Esophagus squamous epithelium (tissue), 4 donors: ENCODE results near the gene IL18R1.

Source experiments
- POLR2A ChIP-seq, 4 donors: fragments of 450-650 bp; IDR thresholded peaks; one replicate each; pipeline ENCODE4 v1.6.1; 2017; ENCODE audit warnings: antibody characterized with exemption in 4 of 4, mild to moderate bottlenecking in 4 of 4, moderate library complexity in 3 of 4
- TF ChIP-seq, protein P1 (sequence below), 6 experiments: fragments of 450-650 bp in 4 of 6; fragments of 200-600 bp in 2 of 6; sonication (generic) in 2 of 6; IDR thresholded peaks; one replicate each; pipeline ENCODE4 v1.5.1; 2016 to 2019; ENCODE audit warnings: antibody characterized with exemption in 6 of 6, mild to moderate bottlenecking in 4 of 6, moderate library complexity in 4 of 6

DNA sequence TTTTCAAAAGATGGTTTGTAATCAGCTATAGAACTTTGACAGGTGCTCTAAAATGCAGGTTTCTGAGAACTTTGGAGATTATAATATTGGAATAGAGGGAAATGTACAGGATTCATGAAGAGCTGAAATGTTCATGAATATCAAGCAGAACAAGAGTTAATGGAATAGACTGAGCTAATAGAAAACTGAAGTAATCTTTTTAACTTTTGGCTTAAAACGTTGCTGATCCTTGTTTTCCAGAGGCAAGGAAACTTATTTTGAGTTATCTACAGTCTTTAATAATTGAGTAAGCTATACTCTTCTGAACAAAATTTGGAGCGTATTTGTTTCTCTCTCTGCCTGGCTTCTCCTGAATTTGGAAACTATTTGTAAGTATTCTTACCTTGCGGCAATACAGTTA, 56.6 kb downstream of the IL18R1 start:
- TF ChIP-seq, protein P1, sequence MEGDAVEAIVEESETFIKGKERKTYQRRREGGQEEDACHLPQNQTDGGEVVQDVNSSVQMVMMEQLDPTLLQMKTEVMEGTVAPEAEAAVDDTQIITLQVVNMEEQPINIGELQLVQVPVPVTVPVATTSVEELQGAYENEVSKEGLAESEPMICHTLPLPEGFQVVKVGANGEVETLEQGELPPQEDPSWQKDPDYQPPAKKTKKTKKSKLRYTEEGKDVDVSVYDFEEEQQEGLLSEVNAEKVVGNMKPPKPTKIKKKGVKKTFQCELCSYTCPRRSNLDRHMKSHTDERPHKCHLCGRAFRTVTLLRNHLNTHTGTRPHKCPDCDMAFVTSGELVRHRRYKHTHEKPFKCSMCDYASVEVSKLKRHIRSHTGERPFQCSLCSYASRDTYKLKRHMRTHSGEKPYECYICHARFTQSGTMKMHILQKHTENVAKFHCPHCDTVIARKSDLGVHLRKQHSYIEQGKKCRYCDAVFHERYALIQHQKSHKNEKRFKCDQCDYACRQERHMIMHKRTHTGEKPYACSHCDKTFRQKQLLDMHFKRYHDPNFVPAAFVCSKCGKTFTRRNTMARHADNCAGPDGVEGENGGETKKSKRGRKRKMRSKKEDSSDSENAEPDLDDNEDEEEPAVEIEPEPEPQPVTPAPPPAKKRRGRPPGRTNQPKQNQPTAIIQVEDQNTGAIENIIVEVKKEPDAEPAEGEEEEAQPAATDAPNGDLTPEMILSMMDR (IDR thresholded peaks at IDR 0.05) = no peak
- TF ChIP-seq POLR2A (IDR thresholded peaks at IDR 0.05) = no peak
